Stimulated activated CD4-positive, alpha-beta T cell treated with anti-CD3 and anti-CD28 coated beads, Interleukin-2, amount 100 ng/mL, for 48 hours (primary cell): ENCODE data around the gene MICAL2.

ENCODE experiments used
- DNase-seq, 2 donors: peaks; one replicate each; pipeline ENCODE4 v3.0.0-alpha.2; 2020

The MICAL2 gene

GRCh38 chr11:12278766-12279671 lies 168.6 kb downstream of the MICAL2 start:
- DNase-seq: no peak

GRCh38 chr11:12279672-12280108 lies 169.3 kb downstream of the MICAL2 start:
- DNase-seq: no peak

DNA sequence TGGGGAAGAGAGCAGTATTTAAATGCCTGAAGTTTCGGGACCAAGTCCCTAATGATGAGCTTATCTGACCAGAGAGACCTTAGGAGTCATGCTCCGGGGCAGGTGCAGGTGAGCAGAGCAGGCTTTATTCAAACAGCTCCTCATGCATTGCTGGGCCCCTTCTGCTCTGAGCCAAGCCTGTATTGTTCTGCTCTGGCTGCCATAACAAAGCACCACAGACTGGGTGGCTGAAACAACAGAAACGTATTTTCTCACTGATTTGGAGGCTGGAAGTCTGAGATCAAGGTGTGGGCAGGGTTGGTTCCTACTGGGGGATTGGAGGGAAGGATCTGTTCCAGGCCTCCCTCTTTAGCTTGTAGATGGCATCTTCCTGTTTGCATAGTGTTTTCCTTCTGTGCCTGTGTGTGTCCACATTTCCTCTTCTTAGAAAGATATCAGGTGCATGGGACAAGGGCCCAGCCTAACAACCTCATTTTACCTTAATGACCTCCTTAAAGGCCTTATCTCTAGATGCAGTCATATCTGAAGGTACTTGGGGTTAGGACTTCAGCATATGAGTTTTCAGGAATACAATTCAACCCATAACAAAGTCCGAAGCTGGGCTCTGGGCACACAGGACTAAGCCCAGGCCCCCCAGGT lies 169.9 kb downstream of the MICAL2 start:
- no peak for DNase-seq

DNA sequence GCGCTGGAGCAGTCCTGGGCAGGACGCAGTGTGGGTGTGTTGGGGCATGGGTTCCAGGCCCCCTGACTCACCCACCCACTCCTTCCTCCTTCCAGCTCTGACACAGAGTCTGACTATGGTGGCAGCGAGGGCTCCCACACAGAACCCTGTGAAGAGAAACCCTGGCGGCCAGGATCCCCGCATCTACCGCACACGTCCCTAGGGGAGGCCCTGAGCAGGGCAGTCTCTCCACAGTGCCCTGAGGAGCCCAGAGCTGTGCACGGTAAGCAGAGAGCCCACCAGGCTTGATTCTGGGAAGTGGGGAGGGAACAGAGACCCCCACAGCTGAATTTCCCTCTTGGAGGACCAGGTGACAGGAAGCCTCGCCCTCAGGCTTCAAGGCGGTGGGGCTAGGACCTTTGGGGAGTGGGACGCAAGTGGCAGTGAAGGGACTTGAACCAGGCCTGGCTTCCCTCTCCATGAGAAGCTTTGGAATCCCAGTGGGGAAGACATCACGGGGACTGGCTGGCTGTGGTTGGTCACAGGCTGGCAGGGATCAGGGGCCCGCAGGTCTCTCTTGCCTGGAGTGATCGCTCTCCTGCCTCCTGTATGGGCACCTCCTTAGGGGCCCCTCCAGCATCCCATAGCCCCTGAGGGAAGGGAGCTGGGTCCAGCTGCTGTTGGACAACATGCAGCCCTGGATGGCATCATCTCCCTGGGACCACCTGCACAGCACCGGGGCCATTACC lies 170.6 kb downstream of the MICAL2 start:
- DNase-seq: no peak

DNA sequence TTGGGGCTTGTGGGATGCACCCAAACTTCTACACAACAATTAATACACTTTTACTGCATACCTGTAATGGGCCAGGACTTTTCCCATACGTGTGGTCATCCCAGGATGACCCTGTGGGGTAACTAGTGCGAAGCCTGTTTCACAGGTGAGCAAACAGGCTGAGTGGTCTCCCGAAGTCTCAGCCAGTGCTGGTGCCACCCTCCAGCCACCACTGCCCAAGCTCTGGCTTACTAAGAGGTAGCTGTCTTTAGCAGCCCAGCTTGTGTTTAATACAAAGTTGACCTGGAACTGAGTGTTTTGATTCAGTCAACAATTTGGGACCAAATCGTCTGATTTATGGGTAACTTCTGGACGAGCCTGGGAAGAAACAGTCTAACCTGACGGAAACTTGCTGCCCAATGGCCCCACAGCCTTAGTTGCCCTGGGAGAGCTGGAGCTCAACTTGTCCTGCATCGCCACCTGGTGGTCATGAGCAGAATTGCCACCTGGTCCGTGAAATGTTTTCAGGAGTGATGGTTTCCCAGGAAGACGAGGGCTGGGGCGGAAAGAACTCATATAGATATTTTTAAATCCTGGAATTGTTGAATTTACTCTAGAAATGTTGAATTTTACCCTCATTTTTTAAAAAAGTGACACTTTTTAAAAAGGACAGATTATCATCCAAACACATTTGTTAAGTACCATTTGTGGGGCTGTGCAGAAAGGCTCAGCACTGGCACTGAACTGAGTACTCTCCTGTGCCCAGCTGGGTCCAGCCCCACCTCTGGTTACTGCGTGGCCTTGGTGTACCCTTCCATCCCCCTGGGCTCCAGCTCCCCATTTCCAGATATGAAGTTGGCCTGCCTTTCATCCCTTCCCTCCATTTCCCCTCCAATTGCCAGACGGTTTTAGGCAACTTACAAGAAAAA lies 171.4 kb downstream of the MICAL2 start:
- peak; percentile 83 to 85 for DNase-seq

DNA sequence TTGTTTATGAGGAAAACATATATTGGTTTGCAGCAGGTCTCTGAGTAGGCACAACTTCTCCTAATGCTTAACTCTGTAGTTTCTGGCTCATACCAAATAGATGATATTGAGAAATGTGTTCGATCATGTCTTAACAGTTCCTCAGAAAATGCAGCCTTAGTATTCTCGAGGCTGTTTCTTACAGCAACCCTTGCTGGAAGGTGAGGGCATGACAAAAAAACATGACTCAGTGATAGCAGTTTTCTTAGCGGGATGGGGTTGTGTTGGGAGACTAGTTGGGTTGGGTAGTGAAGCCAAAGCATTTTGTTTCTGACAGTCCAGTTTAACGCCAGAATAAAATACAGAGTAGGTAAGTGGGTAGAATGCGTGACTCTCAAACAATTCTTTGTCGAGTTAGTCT lies 172.3 kb downstream of the MICAL2 start:
- no peak for DNase-seq

DNA sequence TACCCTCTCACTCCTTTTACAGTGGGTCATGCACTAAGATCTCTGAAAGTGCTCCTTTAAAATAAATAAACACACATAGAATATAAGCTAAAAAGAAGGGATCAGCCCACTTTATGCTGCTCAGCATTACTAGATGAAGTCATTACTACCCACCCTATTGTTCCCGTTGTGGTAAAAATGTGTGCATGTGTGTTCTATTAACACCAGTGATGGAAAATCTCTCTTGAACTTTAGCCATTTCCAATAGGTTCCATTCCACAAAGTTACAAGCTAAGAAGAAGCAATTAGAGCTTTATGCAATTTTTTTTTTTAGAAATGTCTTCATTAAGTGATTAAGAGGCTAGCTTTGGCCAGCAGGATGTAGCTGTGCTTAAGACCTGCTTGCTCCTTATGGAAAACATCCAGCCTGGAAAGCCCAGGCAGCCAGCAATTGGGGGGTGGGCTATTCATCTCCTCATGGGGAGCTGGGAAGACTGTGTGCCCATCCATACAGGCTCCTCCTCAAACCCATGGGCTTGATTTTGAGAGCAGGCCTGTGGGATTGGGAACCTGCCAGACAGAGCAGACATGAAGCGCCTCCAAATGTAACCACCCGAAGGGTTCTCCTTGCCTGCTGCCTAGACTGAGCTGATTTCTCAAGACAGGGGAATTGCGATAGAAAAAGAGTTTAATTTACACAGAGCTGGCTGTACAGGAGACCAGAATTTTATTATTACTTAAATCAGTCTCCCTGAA lies 174.1 kb downstream of the MICAL2 start:
- DNase-seq: no peak

DNA sequence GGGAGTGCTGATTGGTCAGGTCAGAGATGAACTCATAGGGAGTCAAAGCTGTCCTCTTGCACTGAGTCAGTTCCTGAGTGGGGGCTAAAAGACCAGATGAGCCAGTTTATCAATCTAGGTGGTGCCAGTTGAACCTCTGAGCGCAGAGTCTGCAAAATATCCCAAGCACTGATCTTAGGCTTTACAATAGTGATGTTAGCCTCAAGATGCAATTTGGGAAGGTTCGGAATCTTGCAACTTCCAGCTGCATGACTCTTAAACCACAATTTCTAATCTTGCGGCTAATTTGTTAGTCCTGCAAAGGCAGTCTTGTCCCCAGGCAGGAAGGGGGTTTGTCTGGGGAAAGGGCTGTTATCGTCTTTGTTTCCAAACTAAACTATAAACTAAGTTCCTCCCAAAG lies 174.7 kb downstream of the MICAL2 start:
- no peak for DNase-seq

- DNase-seq: no peak
Measured at GRCh38 chr11:12285811-12286222, 175.4 kb downstream of the MICAL2 start.

DNA sequence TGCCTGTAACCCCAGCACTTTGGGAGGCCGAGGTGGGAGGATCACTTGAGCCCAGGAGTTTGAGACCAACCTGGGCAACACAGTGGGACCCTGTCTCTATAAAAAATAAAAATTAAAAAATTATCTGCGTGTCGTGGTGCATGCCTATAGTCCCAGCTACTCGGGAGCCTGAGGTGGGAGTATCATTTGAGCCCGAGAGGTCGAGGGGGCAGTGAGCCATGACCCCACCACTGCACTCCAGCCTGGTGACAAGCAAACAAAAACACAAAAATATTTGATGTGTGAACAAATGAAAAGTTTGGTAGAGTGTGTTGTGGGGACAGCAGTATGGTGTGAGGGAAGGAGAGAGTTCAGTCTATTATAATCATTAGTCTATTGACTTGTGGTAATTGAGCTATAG lies 176.2 kb downstream of the MICAL2 start:
- DNase-seq: no peak

GRCh38 chr11:12287009-12287373 lies 176.6 kb downstream of the MICAL2 start:
- DNase-seq: no peak

DNA sequence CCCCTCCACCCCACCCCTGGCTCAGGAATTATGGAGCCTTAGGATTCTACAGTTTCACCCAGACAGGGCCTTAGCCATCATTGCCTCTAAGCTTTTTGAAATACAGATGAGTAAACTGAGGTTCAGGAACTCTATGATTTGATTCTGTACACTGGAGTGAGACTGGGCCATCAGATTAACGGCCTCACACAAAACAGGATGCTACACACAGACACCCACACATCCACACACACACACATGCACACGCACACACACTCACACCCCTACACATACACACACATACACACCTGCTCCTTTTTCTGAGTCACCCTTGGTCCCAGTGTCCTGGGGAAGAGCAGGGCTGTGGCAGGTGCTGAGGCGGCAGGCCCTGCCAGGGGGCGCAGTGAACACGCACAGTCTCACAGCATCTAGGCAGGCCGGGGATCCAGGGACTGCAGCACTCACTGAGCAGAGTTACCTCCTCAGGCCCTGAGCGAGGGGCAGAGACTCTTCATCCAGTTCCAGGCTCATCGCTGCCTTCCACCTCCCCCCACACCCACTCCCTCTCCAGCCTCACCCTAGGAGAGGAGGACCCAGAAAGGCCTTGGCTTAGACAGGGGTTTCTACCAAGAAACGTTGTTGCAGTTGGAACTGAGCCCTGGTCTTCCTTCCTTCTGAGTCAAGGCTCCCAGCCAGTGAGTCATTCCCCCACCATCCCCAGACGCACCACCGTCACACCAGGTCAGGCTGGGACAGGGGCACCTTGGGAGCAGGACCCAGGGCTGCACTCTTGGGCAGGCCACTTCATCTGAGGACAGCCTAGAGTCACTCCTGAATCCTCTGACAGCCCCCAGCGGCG lies 177.2 kb downstream of the MICAL2 start:
- DNase-seq: no peak

- DNase-seq: peak; percentile 53 to 55
Measured at GRCh38 chr11:12288212-12288930, 178.0 kb downstream of the MICAL2 start.

DNA sequence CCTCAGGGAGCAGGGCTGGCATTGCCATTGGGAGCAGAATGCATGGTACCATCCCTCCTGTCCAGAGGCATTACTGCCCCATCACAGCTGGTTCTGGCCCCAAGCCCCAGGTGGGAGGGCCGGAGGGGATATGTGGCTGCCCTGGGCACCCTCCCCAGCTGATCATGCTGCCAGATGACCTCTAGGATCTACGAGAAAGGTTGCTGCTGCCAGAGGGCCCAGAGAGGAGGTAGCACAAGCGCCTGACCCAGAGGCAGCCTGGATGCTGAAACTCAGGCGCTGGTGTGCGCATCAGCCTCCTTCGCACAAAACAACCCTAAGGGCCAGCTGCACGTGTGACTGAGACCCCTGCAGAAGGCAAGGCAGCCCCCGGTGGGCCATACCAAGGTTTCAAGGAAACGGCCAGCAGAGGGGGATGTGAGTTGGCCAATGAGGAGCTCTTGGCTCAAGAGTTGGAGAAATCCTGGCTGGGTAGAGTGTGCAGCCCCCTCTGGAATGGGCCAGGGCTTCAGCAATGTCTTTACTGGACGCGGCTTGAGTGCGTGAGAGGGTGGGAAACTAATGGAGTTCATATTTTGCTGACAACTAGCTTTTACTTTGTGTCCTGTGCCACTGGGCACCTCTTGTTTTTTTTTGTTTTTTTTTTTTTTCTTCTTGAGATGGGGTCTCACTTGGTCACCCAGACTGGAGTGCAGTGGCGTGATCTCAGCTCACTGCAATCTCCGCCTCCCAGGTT lies 178.7 kb downstream of the MICAL2 start:
- no peak for DNase-seq

GRCh38 chr11:12289667-12290476 lies 179.5 kb downstream of the MICAL2 start:
- no peak for DNase-seq

DNA sequence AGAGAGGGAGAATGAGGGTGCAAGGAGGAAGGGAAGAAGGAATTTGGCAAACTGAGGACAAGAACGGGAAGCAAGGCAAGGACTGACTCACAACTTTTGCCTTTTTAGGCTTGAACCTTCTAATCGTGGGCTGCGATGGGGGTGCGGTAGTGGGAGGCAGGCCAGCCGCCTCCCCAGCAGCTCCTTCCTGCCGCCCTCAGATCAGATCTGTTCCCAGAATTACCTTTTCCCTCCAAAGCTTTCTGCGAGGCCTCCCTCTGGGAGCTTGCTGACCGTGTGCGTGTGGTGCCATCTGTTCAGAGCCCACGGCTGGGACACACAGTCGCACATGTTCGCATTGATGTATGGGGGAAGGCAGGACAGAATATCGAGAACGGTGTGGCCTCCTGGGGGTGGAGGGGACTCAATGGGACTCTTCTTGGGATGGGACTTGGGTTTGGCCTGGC lies 180.1 kb downstream of the MICAL2 start:
- no peak for DNase-seq

- DNase-seq: no peak
Measured at GRCh38 chr11:12291313-12291712, 180.9 kb downstream of the MICAL2 start.

- DNase-seq: no peak
Measured at GRCh38 chr11:12291766-12292165, 181.4 kb downstream of the MICAL2 start.
